Esophagus muscularis mucosa (tissue), 4 donors: Measurements from ENCODE around the gene CNPPD1. TPM values are rescaled to one million over a fixed set of nuclear protein-coding genes. Genes with fewer than 3 reads are reported as not detected.

Experiments
- DNase-seq: peaks from one replicate; pipeline ENCODE4 v3.0.0-alpha.2; 2017; ENCODE audit errors: extremely low spot score
- H3K27ac ChIP-seq, 4 donors: fragments of 200-600 bp; sonication (generic); replicated peaks in 1 of 4; 1 replicate in 3 of 4; 2 replicates in 1 of 4; pipeline ENCODE4 v1.5.1; 2016 to 2019; ENCODE audit warnings: mild to moderate bottlenecking in 1 of 4
- H3K27me3 ChIP-seq, 4 donors: fragments of 200-600 bp; sonication (generic); one replicate each; pipeline versions ENCODE4 v1.5.1 to v1.6.0; 2016 to 2019
- H3K36me3 ChIP-seq, 4 donors: fragments of 200-600 bp; sonication (generic); one replicate each; pipeline ENCODE4 v1.5.1; 2016 to 2019
- H3K4me1 ChIP-seq, 4 donors: fragments of 200-600 bp; sonication (generic); one replicate each; pipeline ENCODE4 v1.5.1; 2016 to 2019
- H3K4me3 ChIP-seq, 4 donors: fragments of 200-600 bp; sonication (generic); 1 replicate in 2 of 4; 2 replicates in 2 of 4; pipeline ENCODE4 v1.5.1; 2016 to 2019; ENCODE audit warnings: mild to moderate bottlenecking in 4 of 4, moderate library complexity in 1 of 4
- H3K9me3 ChIP-seq, 4 donors: fragments of 200-600 bp; sonication (generic); 1 replicate in 3 of 4; 2 replicates in 1 of 4; pipeline ENCODE4 v1.5.1; 2016 to 2019
- EP300 ChIP-seq: sonication (generic); formaldehyde crosslinking; IDR thresholded peaks from one replicate; pipeline ENCODE4 v1.6.1; 2017; ENCODE audit warnings: antibody characterized with exemption
- POLR2A ChIP-seq: fragments of 450-650 bp; IDR thresholded peaks from one replicate; pipeline ENCODE4 v1.6.1; 2017; ENCODE audit warnings: antibody characterized with exemption, moderate library complexity, mild to moderate bottlenecking, low read depth
- POLR2AphosphoS5 ChIP-seq, 2 donors: sonication (generic); formaldehyde crosslinking; IDR thresholded peaks; one replicate each; pipeline ENCODE4 v1.6.1; 2017; ENCODE audit warnings: antibody characterized with exemption in 2 of 2
- WGBS: methylation state at CpG from one replicate; pipeline ENCODE4 v1.1.5; 2018; 5-methylcytosine and 5-hydroxymethylcytosine counted together
- intact Hi-C: fragments of 100-400 bp; cut with DNase I; formaldehyde crosslinking; loops from one replicate; pipeline ENCODE4 v1.15.1; 2023
- total RNA-seq, 4 donors: library from RNA; depleted of rRNA; stranded (reverse); fragments of >200 nt; gene quantifications; one replicate each; pipeline versions ENCODE4 v1.1.0 to v1.2.1, GENCODE V29; 2016
- TF ChIP-seq, protein P1 (sequence below), 3 experiments: fragments of 200-600 bp in 2 of 3; fragments of 450-650 bp in 1 of 3; sonication (generic) in 2 of 3; IDR thresholded peaks; one replicate each; pipeline ENCODE4 v1.5.1; 2017 to 2019; ENCODE audit warnings: antibody characterized with exemption in 3 of 3, mild to moderate bottlenecking in 2 of 3, moderate library complexity in 1 of 3

CNPPD1 gene
- total RNA-seq, 4 donors from 2014 or later: 41.9 to 98.0 (median 61.9) TPM

DNA sequence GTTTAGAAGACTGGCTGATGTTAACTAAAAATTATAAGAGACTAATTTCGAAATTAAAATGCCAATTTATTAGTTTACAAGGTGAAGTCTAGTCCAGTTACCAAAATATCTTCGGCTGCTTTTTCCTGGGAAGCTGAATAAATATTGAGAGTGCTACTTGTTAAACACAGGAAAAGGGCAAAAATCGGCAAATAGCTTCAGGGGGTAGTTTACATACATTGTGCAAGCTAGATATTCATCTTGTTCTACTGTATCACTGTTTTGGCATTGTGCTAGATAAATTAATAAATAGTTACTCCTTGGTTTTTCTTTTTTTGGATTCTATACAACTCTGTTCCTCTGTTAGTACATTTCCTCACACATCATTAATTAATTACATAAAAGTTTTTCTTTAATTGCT lies 45.4 kb downstream of the CNPPD1 start:
- TF ChIP-seq POLR2A (no peak), POLR2AphosphoS5 (IDR thresholded peaks at IDR 0.05) (no peak), EP300 (no peak)
- TF ChIP-seq, protein P1, sequence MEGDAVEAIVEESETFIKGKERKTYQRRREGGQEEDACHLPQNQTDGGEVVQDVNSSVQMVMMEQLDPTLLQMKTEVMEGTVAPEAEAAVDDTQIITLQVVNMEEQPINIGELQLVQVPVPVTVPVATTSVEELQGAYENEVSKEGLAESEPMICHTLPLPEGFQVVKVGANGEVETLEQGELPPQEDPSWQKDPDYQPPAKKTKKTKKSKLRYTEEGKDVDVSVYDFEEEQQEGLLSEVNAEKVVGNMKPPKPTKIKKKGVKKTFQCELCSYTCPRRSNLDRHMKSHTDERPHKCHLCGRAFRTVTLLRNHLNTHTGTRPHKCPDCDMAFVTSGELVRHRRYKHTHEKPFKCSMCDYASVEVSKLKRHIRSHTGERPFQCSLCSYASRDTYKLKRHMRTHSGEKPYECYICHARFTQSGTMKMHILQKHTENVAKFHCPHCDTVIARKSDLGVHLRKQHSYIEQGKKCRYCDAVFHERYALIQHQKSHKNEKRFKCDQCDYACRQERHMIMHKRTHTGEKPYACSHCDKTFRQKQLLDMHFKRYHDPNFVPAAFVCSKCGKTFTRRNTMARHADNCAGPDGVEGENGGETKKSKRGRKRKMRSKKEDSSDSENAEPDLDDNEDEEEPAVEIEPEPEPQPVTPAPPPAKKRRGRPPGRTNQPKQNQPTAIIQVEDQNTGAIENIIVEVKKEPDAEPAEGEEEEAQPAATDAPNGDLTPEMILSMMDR (IDR thresholded peaks at IDR 0.05): no peak
- no peak overlapping the region for H3K27ac ChIP-seq
- 47% methylated on average over 3 of the region's 3 CpGs for WGBS
- H3K4me3 ChIP-seq: no peak overlapping the region
- DNase-seq: no peak
- peaks cover 0 to 22% (median 13%) of the 10 kb centered on the region in 4 donors for H3K4me1 ChIP-seq
- no peaks in the 10 kb centered on the region for H3K9me3 ChIP-seq
- H3K27me3 ChIP-seq: no peaks in the 10 kb centered on the region
- H3K36me3 ChIP-seq: peaks cover 0 to 2% (median 0%) of the 10 kb centered on the region in 4 donors
- intact Hi-C loops: no loop called here

DNA sequence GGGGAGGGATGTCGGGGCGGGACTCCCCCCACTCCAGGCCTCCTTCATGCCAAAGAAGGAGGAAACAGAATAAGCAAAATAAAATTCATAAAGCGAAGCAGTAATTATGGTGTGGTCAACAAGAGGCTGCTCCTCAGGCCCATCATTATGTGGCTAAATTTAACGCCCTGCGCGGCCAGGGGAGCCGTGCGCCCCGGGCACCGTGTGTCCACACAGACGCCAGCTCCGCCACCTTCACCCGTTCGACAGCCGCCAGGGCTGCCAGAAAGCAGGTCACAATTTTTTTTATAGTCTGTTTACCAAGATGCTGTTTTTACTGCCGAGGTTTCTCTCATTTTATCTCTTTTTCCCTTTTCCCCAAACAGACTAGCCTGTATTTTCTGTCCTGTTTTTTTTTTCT lies 47.1 kb downstream of the CNPPD1 start:
- Histone ChIP-seq H3K9me3 (no peaks in the 10 kb centered on the region), H3K27ac (no peak overlapping the region), H3K4me3 (no peak overlapping the region), H3K36me3 (no peaks in the 10 kb centered on the region), H3K4me1 (peaks cover 0 to 24% (median 17%) of the 10 kb centered on the region in 4 donors), H3K27me3 (no peaks in the 10 kb centered on the region)
- no peak for DNase-seq
- no peak for TF ChIP-seq POLR2AphosphoS5 (IDR thresholded peaks at IDR 0.05)
- no peak for TF ChIP-seq POLR2A
- TF ChIP-seq EP300: no peak
- TF ChIP-seq, protein P1 (IDR thresholded peaks at IDR 0.05): no peak
- 98% methylated on average over 16 of the region's 16 CpGs for WGBS
- intact Hi-C loops: no loop called here

DNA sequence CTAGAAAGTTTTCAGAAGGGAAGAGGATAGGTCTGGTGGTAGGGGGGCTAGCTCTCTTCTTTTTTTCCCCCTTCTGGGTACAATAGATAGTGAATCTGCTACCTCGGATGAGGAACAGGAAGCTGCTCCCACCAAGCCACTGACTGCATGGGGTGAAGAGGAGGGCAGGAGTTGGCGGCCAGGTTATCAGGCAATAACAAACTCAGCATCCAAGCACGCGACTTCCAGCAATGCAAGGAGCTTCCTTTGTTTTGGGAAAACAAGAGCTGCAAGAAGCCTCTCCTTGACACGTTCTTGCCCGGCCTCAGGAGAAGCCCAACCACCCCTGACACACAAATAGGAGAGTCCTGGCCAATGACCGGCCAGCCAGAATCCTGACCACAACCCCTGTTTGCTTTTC lies 48.3 kb downstream of the CNPPD1 start:
- Histone ChIP-seq H3K9me3 (no peaks in the 10 kb centered on the region), H3K27me3 (no peaks in the 10 kb centered on the region), H3K4me1 (peaks cover 0 to 27% (median 20%) of the 10 kb centered on the region in 4 donors), H3K36me3 (no peaks in the 10 kb centered on the region), H3K27ac (no peak overlapping the region), H3K4me3 (no peak overlapping the region)
- no peak for TF ChIP-seq POLR2A
- TF ChIP-seq EP300: no peak
- no peak for TF ChIP-seq POLR2AphosphoS5 (IDR thresholded peaks at IDR 0.05)
- TF ChIP-seq, protein P1 (IDR thresholded peaks at IDR 0.05): no peak
- 79% methylated on average over 7 of the region's 7 CpGs for WGBS
- intact Hi-C loops: no loop called here
- no peak for DNase-seq

DNA sequence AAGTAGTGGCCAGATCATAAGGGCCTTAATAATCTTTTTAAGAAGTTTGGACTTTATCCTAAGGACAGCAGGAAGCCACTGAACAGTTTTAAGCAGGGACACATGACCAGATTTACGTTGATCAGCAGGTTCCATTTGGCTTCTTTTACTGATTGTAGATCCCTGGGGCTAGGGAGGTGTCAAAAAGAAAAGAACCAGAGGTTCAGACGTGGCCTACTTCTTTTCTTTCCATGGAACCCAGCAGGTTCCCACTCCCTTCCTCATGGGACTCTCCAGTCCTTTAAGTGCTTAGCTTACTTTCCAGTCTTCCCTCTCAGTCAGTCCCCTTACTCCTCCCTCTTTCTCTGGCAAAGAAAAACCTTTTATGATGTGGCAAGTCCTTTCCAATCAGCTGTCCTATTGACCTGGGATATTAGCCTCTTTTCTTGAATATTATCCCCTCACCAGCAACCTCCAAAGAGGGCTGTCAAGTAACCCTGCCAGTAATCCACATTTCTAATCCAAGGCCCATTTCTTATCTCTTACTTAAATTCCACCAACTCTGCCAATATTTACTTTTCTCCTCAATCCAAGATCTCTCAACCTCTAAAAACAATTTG lies 49.6 kb downstream of the CNPPD1 start:
- no peak overlapping the region for H3K4me3 ChIP-seq
- H3K9me3 ChIP-seq: no peaks in the 10 kb centered on the region
- H3K4me1 ChIP-seq: peaks cover 0 to 25% (median 19%) of the 10 kb centered on the region in 4 donors
- 85% methylated on average over 2 of the region's 2 CpGs for WGBS
- H3K36me3 ChIP-seq: no peaks in the 10 kb centered on the region
- intact Hi-C loops: no loop called here
- TF ChIP-seq POLR2A (no peak), EP300 (no peak), POLR2AphosphoS5 (IDR thresholded peaks at IDR 0.05) (no peak)
- TF ChIP-seq, protein P1 (IDR thresholded peaks at IDR 0.05): no peak
- H3K27ac ChIP-seq: no peak overlapping the region
- no peak for DNase-seq
- no peaks in the 10 kb centered on the region for H3K27me3 ChIP-seq

DNA sequence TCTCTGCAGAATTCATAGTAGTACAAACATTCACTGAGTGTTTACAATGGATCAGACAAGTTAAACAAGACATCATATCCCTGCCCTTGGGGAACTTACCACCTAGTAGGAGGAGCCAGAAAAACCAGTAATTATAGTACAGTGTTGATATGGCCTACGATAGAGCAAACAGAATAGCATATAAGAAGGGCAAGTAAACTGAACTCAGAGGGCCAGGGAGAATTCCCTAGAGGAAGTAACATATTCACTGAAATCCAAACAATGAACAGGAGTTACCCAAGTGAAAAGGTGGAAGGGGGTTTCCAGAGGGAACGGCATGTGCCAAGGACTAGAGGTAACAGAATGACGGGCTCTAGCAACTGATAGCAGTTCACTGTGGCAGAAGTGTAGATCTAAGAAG lies 50.2 kb downstream of the CNPPD1 start:
- H3K9me3 ChIP-seq: no peaks in the 10 kb centered on the region
- no peaks in the 10 kb centered on the region for H3K36me3 ChIP-seq
- H3K4me3 ChIP-seq: no peak overlapping the region
- H3K27me3 ChIP-seq: no peaks in the 10 kb centered on the region
- TF ChIP-seq POLR2AphosphoS5 (IDR thresholded peaks at IDR 0.05): no peak
- TF ChIP-seq POLR2A: no peak
- no peak for TF ChIP-seq EP300
- TF ChIP-seq, protein P1 (IDR thresholded peaks at IDR 0.05): no peak
- WGBS: 89% methylated on average over 3 of the region's 3 CpGs
- DNase-seq: no peak
- no peak overlapping the region for H3K27ac ChIP-seq
- intact Hi-C loops: no loop called here
- H3K4me1 ChIP-seq: peaks cover 0 to 20% (median 14%) of the 10 kb centered on the region in 4 donors
